PC-3 (cell line): ENCODE data around the gene TP63.

Experiments used
- EZH2 ChIP-seq: fragments of 300-600 bp; sonication (generic); IDR thresholded peaks from one replicate; pipeline ENCODE4 v1.6.1; 2017; ENCODE audit warnings: antibody characterized with exemption, mild to moderate bottlenecking, low read length; ENCODE audit not compliant: unreplicated experiment
- EZH2phosphoT487 ChIP-seq: fragments of 300-600 bp; sonication (generic); IDR thresholded peaks from 2 replicates; pipeline ENCODE4 v1.6.1; 2018; ENCODE audit warnings: mild to moderate bottlenecking, antibody characterized with exemption, low read length, borderline replicate concordance
- TF ChIP-seq, protein P1 (sequence below): fragments of 300-600 bp; sonication (generic); conservative IDR thresholded peaks from 2 replicates; pipeline ENCODE4 v1.5.1; 2017; ENCODE audit warnings: antibody characterized with exemption, low read depth, mild to moderate bottlenecking, low read length

DNA sequence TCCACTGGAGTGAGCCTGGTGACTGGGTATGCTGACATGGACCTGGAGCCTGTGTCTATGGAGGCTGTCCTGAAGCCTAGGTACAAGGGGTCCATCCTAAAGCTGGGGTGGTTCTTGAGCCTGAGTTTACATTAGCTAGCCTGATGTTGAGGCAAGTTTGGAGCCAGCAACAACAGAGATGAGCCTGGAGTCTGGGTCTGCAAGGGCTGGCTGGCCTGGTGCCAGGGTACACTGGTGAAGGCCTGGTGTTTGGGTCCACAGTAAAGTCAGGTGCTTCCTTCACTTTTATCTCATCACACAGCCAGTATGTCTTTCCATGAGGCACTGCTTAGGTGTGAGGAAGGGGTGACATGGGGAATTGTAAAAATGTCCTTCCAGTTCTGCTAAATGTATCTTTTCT is 49.5 kb downstream of the TP63 start:
- TF ChIP-seq, protein P1, sequence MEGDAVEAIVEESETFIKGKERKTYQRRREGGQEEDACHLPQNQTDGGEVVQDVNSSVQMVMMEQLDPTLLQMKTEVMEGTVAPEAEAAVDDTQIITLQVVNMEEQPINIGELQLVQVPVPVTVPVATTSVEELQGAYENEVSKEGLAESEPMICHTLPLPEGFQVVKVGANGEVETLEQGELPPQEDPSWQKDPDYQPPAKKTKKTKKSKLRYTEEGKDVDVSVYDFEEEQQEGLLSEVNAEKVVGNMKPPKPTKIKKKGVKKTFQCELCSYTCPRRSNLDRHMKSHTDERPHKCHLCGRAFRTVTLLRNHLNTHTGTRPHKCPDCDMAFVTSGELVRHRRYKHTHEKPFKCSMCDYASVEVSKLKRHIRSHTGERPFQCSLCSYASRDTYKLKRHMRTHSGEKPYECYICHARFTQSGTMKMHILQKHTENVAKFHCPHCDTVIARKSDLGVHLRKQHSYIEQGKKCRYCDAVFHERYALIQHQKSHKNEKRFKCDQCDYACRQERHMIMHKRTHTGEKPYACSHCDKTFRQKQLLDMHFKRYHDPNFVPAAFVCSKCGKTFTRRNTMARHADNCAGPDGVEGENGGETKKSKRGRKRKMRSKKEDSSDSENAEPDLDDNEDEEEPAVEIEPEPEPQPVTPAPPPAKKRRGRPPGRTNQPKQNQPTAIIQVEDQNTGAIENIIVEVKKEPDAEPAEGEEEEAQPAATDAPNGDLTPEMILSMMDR = no peak
- no peak for TF ChIP-seq EZH2
- no peak for TF ChIP-seq EZH2phosphoT487
